ENCODE data around the gene ATP2C2.
A peak's percentile ranks its signal among the peaks of the same experiment; 100 is the strongest.

Gene ATP2C2

DNA sequence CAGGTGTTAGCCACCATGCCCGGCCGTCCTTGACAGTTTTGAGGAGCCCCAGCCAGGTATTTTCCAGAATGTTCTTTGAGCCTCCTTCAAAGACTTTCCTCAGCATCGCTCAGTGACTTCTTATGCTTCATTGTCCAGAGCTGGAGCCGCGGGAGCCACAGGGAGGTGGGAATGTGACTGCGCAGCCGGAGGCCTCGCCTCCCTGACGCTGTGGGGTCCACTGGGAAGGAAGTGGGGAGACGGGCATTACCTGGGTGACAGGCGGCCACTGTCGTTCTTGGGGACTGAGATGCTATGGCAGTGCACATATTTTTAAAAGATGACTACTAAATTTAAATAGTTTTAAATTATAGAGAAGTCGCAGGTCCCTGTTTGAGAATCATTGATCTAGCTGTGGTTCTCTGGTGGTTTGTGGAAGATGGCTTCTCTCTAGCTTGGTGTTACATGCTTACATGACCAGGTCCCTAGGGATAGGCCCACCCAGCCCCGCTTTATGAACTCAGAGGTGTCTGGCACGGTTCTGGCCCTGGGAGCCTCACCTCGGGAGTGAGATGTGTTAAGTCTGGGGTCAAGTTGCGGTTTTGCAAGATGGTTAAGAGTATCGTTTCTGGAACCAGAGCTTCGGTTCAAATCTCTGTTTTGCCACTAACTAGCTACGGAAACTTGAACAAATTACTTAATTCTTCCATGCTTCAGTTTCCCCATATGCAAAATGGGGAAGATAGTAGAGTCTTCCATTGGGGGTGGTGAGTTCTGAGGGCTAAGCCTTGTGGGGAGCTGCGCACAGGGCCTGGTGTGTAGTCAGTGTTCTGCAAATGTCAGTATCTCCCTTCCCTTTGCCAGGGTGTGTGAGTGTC is 53.0 kb downstream of the ATP2C2 start:
- no peak for TF ChIP-seq CTCF (IDR thresholded peaks at IDR 0.05; ENCODE audit: low read depth, low read length)
- in situ Hi-C loops (cut with HindIII; ENCODE audit: low sequenced_read_pairs): no loop called here
- H3K4me3 ChIP-seq (ENCODE audit: low read depth, low read length): no peak overlapping the region
- DNase-seq (ENCODE audit: low read depth, low spot score): no peak

- TF ChIP-seq CTCF (IDR thresholded peaks at IDR 0.05; ENCODE audit: low read depth, low read length): no peak
- in situ Hi-C loops (cut with HindIII; ENCODE audit: low sequenced_read_pairs): no loop called here
- DNase-seq (ENCODE audit: low read depth, low spot score): no peak
- no peak overlapping the region for H3K4me3 ChIP-seq (ENCODE audit: low read depth, low read length)
These were observed 53.5 kb downstream of the ATP2C2 start for GRCh38 chr16:84421938-84422220.

DNA sequence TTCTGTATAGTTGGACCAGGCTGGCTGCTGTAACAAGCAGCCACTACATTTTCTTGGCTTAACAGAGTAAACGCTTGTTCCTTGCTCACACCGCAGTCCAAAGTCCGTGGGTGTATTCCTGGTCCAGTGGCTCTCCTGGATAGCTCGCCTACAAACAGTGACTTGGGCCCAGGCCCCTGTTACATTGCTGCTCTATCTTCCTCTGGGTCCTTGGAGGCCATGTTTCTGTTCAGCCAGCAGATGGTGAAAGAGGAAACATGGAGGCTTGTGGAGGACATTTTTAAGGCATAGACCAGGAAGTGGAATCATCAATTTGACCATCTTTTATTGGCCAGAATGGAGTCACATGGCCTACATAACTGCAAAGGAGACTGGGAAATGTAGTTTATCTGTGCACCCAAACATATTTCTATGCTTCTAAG is 55.1 kb downstream of the ATP2C2 start:
- DNase-seq (ENCODE audit: low read depth, low spot score): peak; percentile 22
- TF ChIP-seq CTCF (IDR thresholded peaks at IDR 0.05; ENCODE audit: low read depth, low read length): no peak
- in situ Hi-C loops (cut with HindIII; ENCODE audit: low sequenced_read_pairs): no loop called here
- no peak overlapping the region for H3K4me3 ChIP-seq (ENCODE audit: low read depth, low read length)

DNA sequence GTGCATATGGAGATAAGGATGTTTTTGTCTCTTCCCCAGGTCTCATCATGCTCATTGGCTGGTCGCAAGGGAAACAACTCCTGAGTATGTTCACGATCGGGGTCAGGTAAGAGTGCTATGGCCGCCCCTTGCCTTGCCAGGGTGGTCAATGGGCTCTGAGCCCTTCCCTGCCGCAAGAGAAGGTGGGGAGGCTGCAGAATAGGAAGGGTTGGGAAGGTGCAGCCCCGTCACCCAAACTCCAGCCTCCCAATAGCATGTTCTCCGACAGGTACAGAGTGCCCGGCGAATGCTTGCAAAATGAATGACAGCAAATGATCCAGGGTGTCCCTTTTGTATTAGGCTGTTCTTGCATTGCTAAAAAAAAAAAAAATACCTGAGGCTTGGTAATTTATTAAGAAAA is 57.4 kb downstream of the ATP2C2 start:
- in situ Hi-C loops (cut with HindIII; ENCODE audit: low sequenced_read_pairs): no loop called here

DNA sequence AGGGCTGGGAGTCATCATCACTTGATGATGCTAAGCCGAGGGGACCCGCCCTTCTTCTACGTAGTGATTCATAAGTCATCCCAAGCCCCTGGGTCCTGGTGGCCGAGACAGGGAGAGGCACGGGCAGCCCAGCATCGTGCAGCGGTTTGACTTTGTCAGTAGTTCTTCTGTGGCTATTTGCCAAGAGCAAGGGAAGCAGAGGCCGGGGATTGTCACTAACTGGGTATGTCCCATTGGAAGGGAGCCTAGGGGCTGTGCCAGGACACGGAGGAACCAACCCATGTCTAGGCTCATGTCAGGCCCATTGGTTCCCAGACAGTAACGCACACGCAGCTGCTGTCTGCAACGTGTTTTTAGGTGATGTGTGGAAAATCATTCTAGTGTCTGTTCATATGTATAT is 58.5 kb downstream of the ATP2C2 start:
- H3K4me3 ChIP-seq (ENCODE audit: low read depth, low read length): no peak overlapping the region
- TF ChIP-seq CTCF (IDR thresholded peaks at IDR 0.05; ENCODE audit: low read depth, low read length): no peak
- no peak for DNase-seq (ENCODE audit: low read depth, low spot score)
- in situ Hi-C loops (cut with HindIII; ENCODE audit: low sequenced_read_pairs): no loop called here

More for the DNA sequence above, 57.4 kb downstream of the ATP2C2 start:
- no peak for TF ChIP-seq CTCF (IDR thresholded peaks at IDR 0.05; ENCODE audit: low read depth, low read length)
- no peak overlapping the region for H3K4me3 ChIP-seq (ENCODE audit: low read depth, low read length)
- no peak for DNase-seq (ENCODE audit: low read depth, low spot score)

- DNase-seq (ENCODE audit: low read depth, low spot score): no peak
- no peak for TF ChIP-seq CTCF (IDR thresholded peaks at IDR 0.05; ENCODE audit: low read depth, low read length)
- in situ Hi-C loops (cut with HindIII; ENCODE audit: low sequenced_read_pairs): no loop called here
- H3K4me3 ChIP-seq (ENCODE audit: low read depth, low read length): no peak overlapping the region
These were observed 59.2 kb downstream of the ATP2C2 start for GRCh38 chr16:84427553-84427952.

All from astrocyte of the spinal cord (primary cell).